T-helper 2 cell treated with Interferon-gamma antibody and Interleukin-4, amounts not matched to agents 5 μg/mL and 100 μg/mL, for 36 hours (primary cell): ENCODE measurements around the gene NDUFC1.
A peak's percentile ranks its signal among the peaks of the same experiment; 100 is the strongest.
"Not testable (repeated sequence)": the region's sequence is repeated elsewhere in the genome, so short reads cannot be mapped to it uniquely, and the experiment has no call there.

ENCODE experiments used
- DNase-seq: peaks from one replicate; pipeline ENCODE4 v3.0.0; 2021; ENCODE audit warnings: low spot score
- H3K27ac Mint-ChIP-seq: one replicate; pipeline ENCODE4 v1.8.0; 2021; ENCODE audit warnings: mild to moderate bottlenecking, mixed read lengths
- H3K27me3 Mint-ChIP-seq: one replicate; pipeline ENCODE4 v1.8.0; 2021; ENCODE audit warnings: low read depth, mixed read lengths
- H3K36me3 Mint-ChIP-seq: one replicate; pipeline ENCODE4 v1.8.0; 2021; ENCODE audit warnings: low read depth, mixed read lengths
- H3K4me1 Mint-ChIP-seq: one replicate; pipeline ENCODE4 v1.8.0; 2021; ENCODE audit warnings: low read depth, mixed read lengths
- H3K4me3 Mint-ChIP-seq: one replicate; pipeline ENCODE4 v1.8.0; 2022; ENCODE audit warnings: mild to moderate bottlenecking, moderate library complexity, mixed read lengths
- H3K9me3 Mint-ChIP-seq: one replicate; pipeline ENCODE4 v1.8.0; 2021; ENCODE audit warnings: mixed read lengths

The NDUFC1 gene

DNA sequence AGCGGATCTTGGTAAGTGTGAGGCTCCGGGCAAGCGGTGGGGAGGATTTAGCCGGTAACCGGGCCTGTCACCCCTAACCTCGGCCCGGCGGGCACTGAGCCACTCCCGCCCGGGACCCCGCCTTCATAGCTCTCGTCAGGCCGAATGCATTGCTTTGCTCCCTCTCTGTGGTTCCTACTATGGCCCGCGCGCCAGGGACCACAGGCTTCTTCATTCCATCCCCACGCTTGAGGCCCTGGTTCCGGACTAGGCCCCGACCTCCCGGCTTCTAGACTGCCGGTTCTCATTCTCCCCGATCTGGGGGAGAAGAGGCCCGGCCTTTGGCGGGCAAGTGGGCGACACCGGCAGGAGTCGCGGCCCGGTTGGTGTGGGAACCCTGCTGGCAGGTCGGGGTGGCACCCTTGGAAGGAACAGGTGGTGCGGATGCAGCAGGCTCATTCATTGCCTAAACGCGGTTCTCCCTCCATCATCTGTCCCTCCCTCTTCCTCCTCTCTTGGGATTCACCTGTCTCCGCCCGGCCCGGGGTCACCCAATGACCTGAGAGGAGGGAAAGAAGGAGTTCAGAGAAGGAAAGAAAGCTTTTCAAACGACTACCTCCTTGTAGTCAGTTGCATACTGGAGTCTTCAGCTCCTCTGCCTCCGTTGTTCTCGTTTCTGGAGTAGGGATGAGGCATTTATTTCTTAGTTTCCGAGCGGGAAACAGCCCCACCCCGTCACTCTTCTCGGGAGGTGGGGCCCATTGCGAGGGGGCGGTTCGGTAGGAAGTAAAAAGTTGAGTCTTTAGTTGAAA is at the start of gene NDUFC1:
Gene NDUFC1 (minus strand): TSS at position 657 of the 791 bp plus-strand sequence. CDS start 6,679 bp downstream, outside the sequence.
- peak; percentile 66 for DNase-seq
- Mint-ChIP-seq H3K36me3 (peaks cover 50% of the 10 kb centered on the region), H3K27ac (peak within 1 kb of the TSS; percentile 98), H3K27me3 (no peaks in the 10 kb centered on the region), H3K4me3 (peak within 1 kb of the TSS; percentile 95), H3K9me3 (peaks cover 8% of the 10 kb centered on the region), H3K4me1 (peaks cover 48% of the 10 kb centered on the region)

DNA sequence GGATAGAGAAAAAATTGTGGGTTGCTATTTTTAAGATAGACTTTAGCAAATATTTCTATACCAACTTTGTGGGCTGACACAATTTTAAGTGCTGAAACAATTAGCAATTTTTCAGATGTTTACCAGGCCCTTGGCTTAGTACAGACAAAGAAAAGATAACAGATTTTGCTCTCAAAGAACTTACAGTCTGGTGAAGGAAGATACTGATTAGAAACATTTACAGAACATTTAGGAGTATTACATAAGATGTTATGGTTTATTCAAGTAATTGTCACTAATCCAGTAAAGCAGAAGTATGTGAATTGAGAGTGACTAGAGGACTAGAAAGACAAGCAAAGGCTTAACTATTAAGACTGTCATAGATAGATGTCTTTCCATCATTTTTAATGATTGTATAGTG is 35.3 kb upstream of the NDUFC1 start:
- H3K27ac Mint-ChIP-seq: no peak overlapping the region
- H3K4me3 Mint-ChIP-seq: no peak overlapping the region
- no peaks in the 10 kb centered on the region for H3K27me3 Mint-ChIP-seq
- DNase-seq: no peak
- peaks cover 6% of the 10 kb centered on the region for H3K4me1 Mint-ChIP-seq
- peaks cover 25% of the 10 kb centered on the region for H3K36me3 Mint-ChIP-seq
- H3K9me3 Mint-ChIP-seq: no peaks in the 10 kb centered on the region

DNA sequence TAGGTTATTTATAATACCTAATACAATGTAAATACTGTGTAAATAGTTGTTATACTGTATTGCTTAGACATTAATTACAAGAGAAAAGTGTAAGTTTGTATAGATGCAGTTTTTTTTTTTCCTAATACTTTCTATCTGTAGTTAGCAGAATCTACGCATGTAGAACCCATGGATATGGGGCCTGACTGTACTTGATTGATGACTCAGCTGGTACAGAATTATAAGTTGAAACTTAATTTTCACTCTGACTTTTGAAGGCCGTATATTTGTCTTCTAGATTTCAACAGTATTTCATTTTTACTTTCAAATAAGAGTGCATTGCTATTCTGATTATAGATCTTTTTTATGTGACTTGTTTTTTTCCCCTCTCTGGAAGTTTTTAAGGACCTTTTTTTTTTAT is 30.8 kb upstream of the NDUFC1 start:
- Mint-ChIP-seq H3K4me1 (peaks cover 21% of the 10 kb centered on the region), H3K27me3 (no peaks in the 10 kb centered on the region), H3K9me3 (no peaks in the 10 kb centered on the region), H3K4me3 (no peak overlapping the region), H3K36me3 (peaks cover 38% of the 10 kb centered on the region), H3K27ac (no peak overlapping the region)
- DNase-seq: no peak

DNA sequence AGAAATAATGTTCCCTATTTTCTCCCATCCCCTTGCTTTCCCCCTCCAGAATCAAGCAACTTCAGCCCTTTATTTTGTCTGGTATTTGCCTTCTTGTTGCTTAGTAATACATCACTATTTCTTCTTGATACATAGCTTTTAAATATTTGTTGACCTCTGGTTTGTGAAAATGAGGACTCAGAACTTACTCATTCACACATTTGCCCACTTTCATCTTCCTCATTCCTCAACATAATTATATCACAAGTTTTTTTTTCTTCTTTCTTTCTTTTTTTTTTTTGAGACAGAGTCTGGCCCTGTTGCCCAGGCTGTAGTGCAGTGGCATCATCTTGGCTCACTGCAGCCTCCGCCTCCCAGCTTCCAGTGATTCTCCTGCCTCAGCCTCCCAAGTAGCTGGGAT is 28.9 kb upstream of the NDUFC1 start:
- no peaks in the 10 kb centered on the region for H3K27me3 Mint-ChIP-seq
- peaks cover 20% of the 10 kb centered on the region for H3K4me1 Mint-ChIP-seq
- peaks cover 39% of the 10 kb centered on the region for H3K36me3 Mint-ChIP-seq
- H3K9me3 Mint-ChIP-seq: no peaks in the 10 kb centered on the region
- H3K4me3 Mint-ChIP-seq: no peak overlapping the region
- H3K27ac Mint-ChIP-seq: no peak overlapping the region
- DNase-seq: no peak

DNA sequence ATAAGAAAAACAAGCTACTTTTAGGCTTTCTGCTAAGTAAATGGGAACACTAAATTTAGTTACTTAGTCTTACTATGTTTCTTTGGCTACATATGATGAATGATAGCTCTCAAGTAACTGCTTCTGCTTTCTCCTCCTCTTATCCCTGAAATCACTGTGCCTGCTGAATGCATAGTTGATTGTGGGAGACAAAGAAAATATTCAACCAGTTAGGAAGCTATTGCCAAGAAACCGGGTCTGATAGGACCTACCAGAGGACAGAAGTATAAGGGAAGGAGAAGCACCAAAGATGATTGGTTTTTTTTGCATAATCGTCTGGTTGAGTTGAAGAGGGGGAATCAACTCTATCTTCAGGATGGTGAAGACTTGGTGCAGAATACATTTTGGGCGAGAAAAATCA is 28.0 kb upstream of the NDUFC1 start:
- Mint-ChIP-seq H3K27ac (peak overlapping the region; percentile 24), H3K27me3 (no peaks in the 10 kb centered on the region), H3K36me3 (peaks cover 36% of the 10 kb centered on the region), H3K9me3 (no peaks in the 10 kb centered on the region), H3K4me3 (no peak overlapping the region), H3K4me1 (peaks cover 20% of the 10 kb centered on the region)
- no peak for DNase-seq

DNA sequence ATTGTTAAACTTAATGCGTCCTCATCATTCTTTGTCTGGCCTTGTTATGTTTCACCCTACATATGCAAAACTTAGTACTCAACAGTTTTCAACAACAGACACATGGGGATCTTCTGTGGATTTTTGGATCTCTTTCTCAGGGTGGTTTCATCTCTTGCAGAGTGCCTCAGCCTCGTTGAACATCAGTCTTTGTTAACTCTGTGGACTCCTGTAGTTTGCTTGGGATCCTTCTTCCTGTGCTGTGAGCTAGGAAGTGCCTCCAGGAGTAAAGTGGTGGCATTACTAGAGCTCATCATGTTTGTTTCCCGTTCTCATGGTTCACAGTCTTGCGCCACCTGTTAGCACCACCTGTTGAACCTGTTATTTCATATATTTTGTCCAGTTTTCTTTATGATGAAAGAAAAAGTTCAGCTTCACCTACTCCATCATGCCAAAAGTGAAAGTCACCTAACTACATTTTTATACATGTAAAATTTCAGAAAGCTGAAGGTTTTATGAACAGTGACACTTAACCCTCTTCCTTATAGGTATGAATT is 27.5 kb upstream of the NDUFC1 start:
- H3K9me3 Mint-ChIP-seq: no peaks in the 10 kb centered on the region
- no peaks in the 10 kb centered on the region for H3K27me3 Mint-ChIP-seq
- no peak for DNase-seq
- H3K27ac Mint-ChIP-seq: peak overlapping the region; percentile 24
- peaks cover 32% of the 10 kb centered on the region for H3K36me3 Mint-ChIP-seq
- H3K4me3 Mint-ChIP-seq: peak overlapping the region; percentile 6
- peaks cover 20% of the 10 kb centered on the region for H3K4me1 Mint-ChIP-seq

DNA sequence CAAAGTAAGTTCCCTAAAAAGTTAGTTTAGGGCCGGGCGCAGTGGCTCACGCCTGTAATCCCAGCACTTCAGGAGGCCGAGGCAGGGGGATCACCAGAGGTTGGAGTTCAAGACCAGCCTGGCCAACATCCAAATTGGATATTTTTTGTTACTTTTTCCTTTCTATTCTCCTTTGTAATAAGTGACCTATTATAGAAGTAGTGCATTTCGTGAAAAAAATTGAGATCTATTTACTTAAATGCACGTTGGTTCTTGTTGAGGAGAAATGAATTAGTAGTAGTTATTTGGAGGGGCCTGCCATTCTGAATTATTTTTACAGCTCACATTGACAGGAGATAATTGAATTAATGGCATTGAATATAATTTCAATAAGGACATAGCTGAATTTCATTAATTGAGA is 22.3 kb upstream of the NDUFC1 start:
- Mint-ChIP-seq H3K4me3 (no peak overlapping the region), H3K9me3 (peaks cover 14% of the 10 kb centered on the region), H3K36me3 (peaks cover 37% of the 10 kb centered on the region), H3K27me3 (no peaks in the 10 kb centered on the region), H3K4me1 (peaks cover 28% of the 10 kb centered on the region), H3K27ac (no peak overlapping the region)
- DNase-seq: no peak

DNA sequence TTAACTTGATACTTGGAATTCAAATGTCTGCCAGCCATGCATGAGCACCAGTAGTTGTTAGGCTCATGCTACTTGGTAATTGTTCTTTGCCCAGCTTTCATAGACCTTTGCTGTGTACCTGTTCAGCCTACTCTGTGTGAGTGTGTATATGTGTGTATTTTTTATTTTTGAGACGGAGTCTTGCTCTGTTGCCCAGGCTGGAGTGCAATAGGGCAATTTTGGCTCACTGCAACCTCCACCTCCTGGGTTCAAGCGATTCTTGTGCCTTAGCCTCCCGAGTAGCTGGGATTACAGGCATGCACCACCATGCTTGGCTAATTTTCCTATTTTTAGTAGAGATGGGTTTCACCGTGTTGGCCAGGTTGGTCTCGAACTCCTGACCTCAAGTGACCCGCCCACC is 20.3 kb upstream of the NDUFC1 start:
- Mint-ChIP-seq H3K9me3 (peaks cover 14% of the 10 kb centered on the region), H3K4me1 (peaks cover 27% of the 10 kb centered on the region), H3K36me3 (peaks cover 26% of the 10 kb centered on the region)
- not testable (repeated sequence) for H3K27ac Mint-ChIP-seq, DNase-seq, H3K27me3 Mint-ChIP-seq, H3K4me3 Mint-ChIP-seq

DNA sequence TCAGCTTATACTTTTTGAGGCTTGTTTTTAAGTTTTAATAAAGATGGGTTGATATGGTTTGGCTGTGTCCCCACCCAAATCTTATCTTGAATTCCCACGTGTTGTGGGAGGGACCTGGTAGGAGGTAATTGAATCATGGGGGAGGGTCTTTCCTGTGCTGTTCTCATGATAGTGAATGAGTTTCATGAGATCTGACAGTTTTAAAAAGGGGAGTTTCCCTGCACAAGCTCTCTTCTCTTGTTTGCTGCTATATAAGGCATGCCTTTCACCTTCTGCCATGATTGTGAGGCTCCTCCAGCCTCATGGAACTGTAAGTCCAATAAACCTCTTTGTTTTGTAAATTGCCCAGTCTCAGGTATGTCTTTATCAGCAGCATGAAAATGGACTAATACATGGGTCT is 19.8 kb upstream of the NDUFC1 start:
- peak overlapping the region; percentile 12 for H3K27ac Mint-ChIP-seq
- not testable (repeated sequence) for H3K4me3 Mint-ChIP-seq, DNase-seq, H3K27me3 Mint-ChIP-seq
- H3K9me3 Mint-ChIP-seq: peaks cover 14% of the 10 kb centered on the region
- peaks cover 28% of the 10 kb centered on the region for H3K36me3 Mint-ChIP-seq
- H3K4me1 Mint-ChIP-seq: peaks cover 28% of the 10 kb centered on the region

DNA sequence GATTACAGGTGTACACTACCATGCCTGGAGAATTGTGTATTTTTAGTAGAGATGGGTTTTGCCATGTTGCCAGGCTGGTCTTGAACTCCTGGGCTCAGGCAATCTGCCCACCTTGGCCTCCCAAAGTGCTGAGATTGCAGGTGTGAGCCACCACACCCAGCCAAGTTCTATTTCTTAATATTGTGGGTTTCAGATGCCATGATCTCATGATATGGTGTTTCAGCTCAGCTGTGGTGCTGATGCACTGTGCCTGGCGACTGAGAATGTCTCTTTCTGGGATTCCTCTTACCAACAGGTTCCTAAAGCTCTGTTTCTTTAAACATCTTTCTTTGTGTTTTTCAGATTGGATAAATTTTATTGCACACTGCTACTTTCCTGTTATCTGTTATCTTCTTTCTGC is 17.3 kb upstream of the NDUFC1 start:
- Mint-ChIP-seq H3K27me3 (no peaks in the 10 kb centered on the region), H3K27ac (peak overlapping the region; percentile 42), H3K9me3 (peaks cover 18% of the 10 kb centered on the region), H3K36me3 (peaks cover 37% of the 10 kb centered on the region), H3K4me1 (peaks cover 45% of the 10 kb centered on the region), H3K4me3 (no peak overlapping the region)
- DNase-seq: no peak

DNA sequence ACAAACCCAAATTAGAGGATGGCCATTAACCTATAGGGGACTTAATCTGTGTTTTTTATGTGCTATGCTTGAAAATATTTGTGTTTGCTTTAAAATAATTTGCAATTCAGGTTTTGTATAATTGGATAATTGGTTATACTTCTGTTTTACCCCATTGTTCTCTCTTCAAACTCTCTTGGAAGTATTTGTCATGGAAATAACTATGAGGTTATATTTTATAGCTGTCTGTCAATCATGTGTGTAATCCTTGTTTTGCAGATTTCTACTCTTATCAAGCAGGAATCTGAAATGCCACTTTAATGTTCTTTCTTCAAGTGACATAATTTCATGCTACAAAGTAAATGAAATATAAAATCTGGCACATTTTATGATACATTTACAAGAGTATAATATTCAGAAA is 15.4 kb upstream of the NDUFC1 start:
- Mint-ChIP-seq H3K27ac (no peak overlapping the region), H3K4me1 (peaks cover 56% of the 10 kb centered on the region), H3K36me3 (peaks cover 41% of the 10 kb centered on the region), H3K4me3 (no peak overlapping the region), H3K9me3 (peaks cover 18% of the 10 kb centered on the region), H3K27me3 (no peaks in the 10 kb centered on the region)
- DNase-seq: no peak

DNA sequence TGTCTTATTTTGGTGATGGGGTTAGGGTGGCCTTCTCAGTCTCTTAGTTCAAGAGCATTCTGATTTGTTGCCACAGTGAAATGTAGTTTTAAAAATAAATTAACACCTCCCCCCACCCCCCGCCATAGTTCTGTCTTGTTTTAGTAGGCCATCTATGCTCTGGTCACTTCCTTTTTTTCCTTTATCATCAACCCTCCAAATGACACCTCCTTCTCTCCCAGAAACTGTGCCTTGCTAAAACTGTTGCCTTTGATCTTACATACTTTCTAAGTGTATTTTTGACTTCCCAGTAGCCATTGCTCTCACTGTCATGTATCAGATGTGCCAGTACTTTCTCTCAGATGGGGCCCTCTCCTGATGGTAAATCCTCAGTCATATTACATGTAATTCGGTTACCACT is 14.5 kb upstream of the NDUFC1 start:
- H3K27ac Mint-ChIP-seq: peak overlapping the region; percentile 73
- H3K27me3 Mint-ChIP-seq: no peaks in the 10 kb centered on the region
- H3K4me1 Mint-ChIP-seq: peaks cover 56% of the 10 kb centered on the region

DNA sequence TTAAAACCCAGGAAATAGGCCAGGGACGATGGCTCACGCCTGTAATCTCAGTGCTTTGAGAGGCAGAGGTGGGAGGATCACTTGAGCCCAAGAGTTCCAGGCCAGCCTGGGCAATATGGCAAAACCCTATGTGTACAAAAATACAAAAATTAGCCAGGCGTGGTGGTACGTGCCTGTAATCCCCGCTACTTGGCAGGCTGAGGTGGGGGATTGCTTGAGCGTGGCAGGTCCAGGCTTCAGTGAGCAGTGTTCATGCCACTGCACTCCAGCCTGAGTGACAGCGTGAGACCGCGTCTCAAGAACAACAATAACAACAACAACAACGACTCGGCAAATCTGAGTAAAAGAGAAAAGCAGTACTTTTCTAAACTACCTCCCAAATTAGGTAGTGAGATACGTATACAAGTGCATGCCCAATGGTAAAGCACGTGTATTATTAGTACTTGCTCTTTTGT is 13.0 kb upstream of the NDUFC1 start:
- Mint-ChIP-seq H3K4me1 (peaks cover 56% of the 10 kb centered on the region), H3K36me3 (peaks cover 29% of the 10 kb centered on the region), H3K27me3 (no peaks in the 10 kb centered on the region), H3K9me3 (peaks cover 8% of the 10 kb centered on the region), H3K4me3 (peak overlapping the region; percentile 16), H3K27ac (no peak overlapping the region)
- DNase-seq: no peak

More for the DNA sequence above, 14.5 kb upstream of the NDUFC1 start:
- no peak for DNase-seq
- peak overlapping the region; percentile 59 for H3K4me3 Mint-ChIP-seq
- peaks cover 35% of the 10 kb centered on the region for H3K36me3 Mint-ChIP-seq
- peaks cover 10% of the 10 kb centered on the region for H3K9me3 Mint-ChIP-seq

DNA sequence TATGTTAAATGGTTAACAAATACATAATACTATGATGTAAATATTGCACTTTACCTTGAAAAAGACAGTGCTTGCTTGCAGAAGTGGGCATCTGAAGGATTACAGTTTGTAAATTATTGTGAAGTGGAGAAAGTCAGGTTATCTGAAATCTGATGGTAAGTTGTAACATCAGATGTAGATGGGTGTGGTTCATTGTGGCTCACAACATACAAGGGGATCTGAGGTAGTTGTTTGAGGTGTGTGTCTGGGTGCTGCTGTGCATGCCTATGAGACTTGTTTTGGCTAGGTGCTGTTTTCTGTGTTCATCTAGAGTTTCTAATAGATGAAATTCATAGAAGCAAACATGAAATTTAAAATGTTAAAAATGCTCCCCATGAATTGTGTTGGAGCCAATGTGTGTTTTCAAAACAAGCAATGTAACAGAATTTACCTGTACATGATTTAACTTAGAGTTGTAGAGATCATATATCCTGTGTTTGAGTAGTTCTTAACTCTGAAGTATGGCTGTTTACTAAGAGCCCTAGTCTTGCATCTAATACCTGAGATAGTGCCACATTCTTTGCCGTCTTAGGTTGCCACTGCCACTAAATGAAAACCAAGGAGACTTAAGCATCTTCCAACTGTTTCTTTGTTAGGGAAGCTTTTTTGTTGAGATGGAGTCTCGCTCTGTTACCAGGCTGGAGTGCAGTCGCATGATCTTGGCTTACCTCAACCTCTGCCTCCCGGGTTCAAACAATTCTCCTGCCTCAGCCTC is 11.9 kb upstream of the NDUFC1 start:
- H3K4me1 Mint-ChIP-seq: peaks cover 52% of the 10 kb centered on the region
- H3K4me3 Mint-ChIP-seq: peak overlapping the region; percentile 55
- no peaks in the 10 kb centered on the region for H3K27me3 Mint-ChIP-seq
- H3K9me3 Mint-ChIP-seq: peaks cover 4% of the 10 kb centered on the region
- DNase-seq: no peak
- peak overlapping the region; percentile 29 for H3K27ac Mint-ChIP-seq
- H3K36me3 Mint-ChIP-seq: peaks cover 25% of the 10 kb centered on the region
